Muscle layer of colon (tissue), 2 donors: ENCODE data around the gene KCNT2.
"Not testable (repeated sequence)": the region's sequence is repeated elsewhere in the genome, so short reads cannot be mapped to it uniquely, and the experiment has no call there.

Source experiments
- H3K27ac ChIP-seq: one replicate; pipeline ENCODE4 v1.7.0; 2013; ENCODE audit warnings: low read depth, mild to moderate bottlenecking, low read length, moderate library complexity
- H3K27me3 ChIP-seq, 2 donors: one replicate each; pipeline ENCODE4 v1.7.0; 2013; ENCODE audit warnings: low read length in 2 of 2, mild to moderate bottlenecking in 2 of 2; ENCODE audit not compliant: insufficient read depth in 2 of 2, control insufficient read depth in 1 of 2
- H3K36me3 ChIP-seq: one replicate; pipeline ENCODE4 v1.7.0; 2013; ENCODE audit warnings: mild to moderate bottlenecking, low read length; ENCODE audit not compliant: insufficient read depth
- H3K4me1 ChIP-seq: one replicate; pipeline ENCODE4 v1.7.0; 2013; ENCODE audit warnings: mild to moderate bottlenecking, low read length; ENCODE audit not compliant: insufficient read depth
- H3K4me3 ChIP-seq, 2 donors: one replicate each; pipeline ENCODE4 v1.7.0; 2013; ENCODE audit warnings: low read length in 2 of 2, low read depth in 1 of 2, mild to moderate bottlenecking in 1 of 2, moderate library complexity in 1 of 2
- H3K9ac ChIP-seq: one replicate; pipeline ENCODE4 v1.7.0; 2013; ENCODE audit warnings: low read length
- H3K9me3 ChIP-seq: one replicate; pipeline ENCODE4 v1.7.0; 2013; ENCODE audit warnings: mild to moderate bottlenecking, low read length
- donor health status: abdominal sarcoma.
- donor health status: Adenocarcinoma of cecum.

Gene KCNT2

DNA sequence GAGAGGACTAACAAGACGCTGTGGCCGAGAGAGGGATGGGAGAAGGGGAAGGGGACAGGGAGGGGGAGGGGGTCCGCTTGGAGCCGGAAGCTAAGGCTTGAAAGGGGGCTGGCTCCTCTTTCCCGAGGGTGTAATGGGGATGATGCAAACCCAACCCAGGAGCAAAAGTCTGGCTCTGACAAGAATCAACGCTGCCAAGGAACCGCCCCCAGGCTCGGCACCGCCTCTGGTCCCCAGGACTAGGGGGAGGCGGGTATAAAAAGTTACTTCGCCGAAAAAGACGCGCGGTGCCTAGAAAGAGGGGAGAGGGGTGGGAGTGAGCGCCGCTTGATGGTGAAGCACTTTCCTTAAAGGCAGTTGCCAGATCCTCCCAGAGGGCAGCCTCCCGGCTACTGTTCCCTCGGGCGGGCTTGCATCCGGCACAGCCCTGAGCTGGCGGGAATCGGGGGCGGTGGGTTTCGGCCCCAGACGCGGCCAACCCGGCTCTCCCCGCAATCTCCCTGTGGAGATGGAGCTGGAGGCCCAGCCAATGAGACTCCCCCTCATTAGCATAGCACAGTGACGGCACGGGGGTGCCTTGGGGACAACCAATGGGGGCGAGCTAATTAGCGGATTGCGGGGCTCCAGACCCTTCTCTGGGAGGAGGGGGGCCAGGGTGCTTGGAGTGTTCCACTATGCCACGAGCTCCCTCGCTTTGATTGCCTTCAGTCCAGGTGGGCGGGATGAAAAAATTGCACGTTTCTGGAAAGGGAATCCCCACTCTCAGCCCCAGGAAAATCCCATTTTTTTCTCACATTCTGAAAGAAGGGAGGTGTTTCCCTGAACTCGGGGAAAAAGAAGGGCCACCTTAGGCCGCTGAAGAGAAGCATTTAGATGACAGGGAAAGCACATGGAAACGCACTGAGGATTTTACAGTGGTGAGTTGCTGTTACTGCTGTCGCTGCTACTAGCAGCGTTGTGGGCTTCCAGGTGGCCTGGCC is at the start of gene KCNT2:
Gene KCNT2, minus strand, starts transcription at position 51 of the 980 bp plus-strand sequence. CDS start 131 bp downstream, outside the sequence.
- Histone ChIP-seq H3K9ac (peak within 1 kb of the TSS; percentile 38), H3K27ac (peak within 1 kb of the TSS; percentile 35), H3K9me3 (no peaks in the 10 kb centered on the region), H3K27me3 (no peaks in the 10 kb centered on the region), H3K4me1 (peaks cover 5% of the 10 kb centered on the region), H3K4me3 (peak within 1 kb of the TSS; percentile 49 to 75), H3K36me3 (no peaks in the 10 kb centered on the region)

- H3K27ac ChIP-seq, result no peak overlapping the region
- H3K4me3 ChIP-seq, result no peak overlapping the region
- H3K9ac ChIP-seq, result no peak overlapping the region
- no peaks in the 10 kb centered on the region for H3K36me3 ChIP-seq
- H3K27me3 ChIP-seq, result no peaks in the 10 kb centered on the region
- no peaks in the 10 kb centered on the region for H3K9me3 ChIP-seq
- H3K4me1 ChIP-seq, result no peaks in the 10 kb centered on the region
Observed at GRCh38 chr1:196655494-196655893, 47.3 kb upstream of the KCNT2 start.

DNA sequence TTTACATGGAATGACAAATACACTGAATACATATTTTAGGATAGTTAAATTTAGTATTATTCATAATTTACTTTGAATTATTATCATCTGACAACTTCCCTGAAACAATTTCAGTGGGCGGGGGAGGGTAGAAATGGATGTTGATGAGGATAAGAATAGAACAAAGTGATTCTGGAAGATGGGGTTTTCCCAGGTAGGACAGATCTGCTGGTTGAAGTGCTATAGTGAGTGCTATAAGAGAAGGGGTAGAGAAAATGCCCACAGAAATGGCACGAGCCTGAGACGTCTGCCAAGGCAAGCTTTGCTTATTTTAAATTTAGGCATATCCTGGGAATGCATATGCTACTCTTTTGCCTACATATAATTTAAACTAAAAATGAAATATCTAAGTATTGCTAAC is 46.8 kb upstream of the KCNT2 start:
- Histone ChIP-seq H3K9me3 (no peaks in the 10 kb centered on the region), H3K36me3 (no peaks in the 10 kb centered on the region), H3K9ac (no peak overlapping the region), H3K27ac (no peak overlapping the region), H3K4me3 (no peak overlapping the region), H3K27me3 (no peaks in the 10 kb centered on the region), H3K4me1 (no peaks in the 10 kb centered on the region)

DNA sequence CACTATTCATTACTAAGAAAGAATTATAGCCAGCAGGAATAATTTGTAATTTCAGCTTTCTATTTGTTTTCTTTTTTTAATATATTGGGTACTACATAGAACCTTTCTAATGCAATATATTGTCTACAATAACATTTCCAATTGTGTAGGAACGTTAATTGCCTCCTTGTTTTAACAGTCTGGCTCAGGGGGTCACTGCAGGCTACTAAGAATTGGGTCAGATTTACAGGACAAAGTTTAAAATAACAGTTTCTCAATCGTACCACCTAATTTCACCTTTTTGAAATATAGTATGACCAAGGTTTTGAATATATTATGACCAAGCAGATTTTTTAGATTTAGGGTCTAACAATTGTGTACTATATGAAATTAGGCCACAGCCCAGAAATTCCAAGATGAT is 46.0 kb upstream of the KCNT2 start:
- no peak overlapping the region for H3K27ac ChIP-seq
- no peaks in the 10 kb centered on the region for H3K27me3 ChIP-seq
- no peaks in the 10 kb centered on the region for H3K36me3 ChIP-seq
- H3K9ac ChIP-seq, result no peak overlapping the region
- no peak overlapping the region for H3K4me3 ChIP-seq
- H3K9me3 ChIP-seq, result no peaks in the 10 kb centered on the region
- no peaks in the 10 kb centered on the region for H3K4me1 ChIP-seq

GRCh38 chr1:196651637-196652215 is 43.5 kb upstream of the KCNT2 start, which contains the start of gene CFH:
TSS of gene CFH (plus strand) at chr1:196652043. CDS start at chr1:196652118, 75 bp downstream.
- no peak within 1 kb of the TSS for H3K27ac ChIP-seq
- peak within 1 kb of the TSS in 1 of 2 donors; percentile 22 for H3K4me3 ChIP-seq

GRCh38 chr1:196651079-196651478 is 42.8 kb upstream of the KCNT2 start:
- Histone ChIP-seq H3K4me3 (no peak overlapping the region), H3K9me3 (no peaks in the 10 kb centered on the region), H3K4me1 (no peaks in the 10 kb centered on the region), H3K27me3 (no peaks in the 10 kb centered on the region), H3K9ac (no peak overlapping the region), H3K27ac (no peak overlapping the region), H3K36me3 (no peaks in the 10 kb centered on the region)

More at GRCh38 chr1:196651637-196652215, 43.5 kb upstream of the KCNT2 start, which contains the start of gene CFH:
- Histone ChIP-seq H3K9me3 (no peaks in the 10 kb centered on the region), H3K9ac (no peak within 1 kb of the TSS), H3K4me1 (no peaks in the 10 kb centered on the region), H3K27me3 (no peaks in the 10 kb centered on the region), H3K36me3 (no peaks in the 10 kb centered on the region)

GRCh38 chr1:196650403-196650802 is 42.2 kb upstream of the KCNT2 start:
- H3K9ac ChIP-seq, result no peak overlapping the region
- no peak overlapping the region for H3K4me3 ChIP-seq
- no peaks in the 10 kb centered on the region for H3K36me3 ChIP-seq
- H3K4me1 ChIP-seq, result no peaks in the 10 kb centered on the region
- H3K27ac ChIP-seq, result no peak overlapping the region
- H3K9me3 ChIP-seq, result no peaks in the 10 kb centered on the region
- H3K27me3 ChIP-seq, result no peaks in the 10 kb centered on the region

DNA sequence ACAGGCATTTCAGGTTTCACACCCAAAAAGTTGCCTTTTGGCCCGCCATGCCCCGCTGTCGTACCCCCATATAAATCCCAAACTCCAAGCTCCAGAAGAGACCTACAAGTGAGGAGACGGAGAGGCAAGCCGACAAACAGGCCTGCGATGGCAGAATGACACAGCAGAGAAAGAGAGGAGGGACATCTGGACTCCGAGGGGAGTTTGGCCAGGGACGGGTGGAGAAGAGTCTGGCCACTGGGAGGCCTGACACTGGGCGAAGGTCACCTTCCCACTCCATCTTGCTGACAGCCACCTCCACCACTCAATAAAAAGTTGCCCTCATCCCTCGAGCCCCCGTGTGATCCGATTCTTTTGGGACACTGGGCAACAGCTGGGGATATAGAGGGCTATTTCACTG is 41.8 kb upstream of the KCNT2 start:
- Histone ChIP-seq H3K27ac (no peak overlapping the region), H3K9me3 (no peaks in the 10 kb centered on the region), H3K27me3 (no peaks in the 10 kb centered on the region), H3K4me3 (no peak overlapping the region), H3K4me1 (no peaks in the 10 kb centered on the region), H3K36me3 (no peaks in the 10 kb centered on the region), H3K9ac (no peak overlapping the region)

DNA sequence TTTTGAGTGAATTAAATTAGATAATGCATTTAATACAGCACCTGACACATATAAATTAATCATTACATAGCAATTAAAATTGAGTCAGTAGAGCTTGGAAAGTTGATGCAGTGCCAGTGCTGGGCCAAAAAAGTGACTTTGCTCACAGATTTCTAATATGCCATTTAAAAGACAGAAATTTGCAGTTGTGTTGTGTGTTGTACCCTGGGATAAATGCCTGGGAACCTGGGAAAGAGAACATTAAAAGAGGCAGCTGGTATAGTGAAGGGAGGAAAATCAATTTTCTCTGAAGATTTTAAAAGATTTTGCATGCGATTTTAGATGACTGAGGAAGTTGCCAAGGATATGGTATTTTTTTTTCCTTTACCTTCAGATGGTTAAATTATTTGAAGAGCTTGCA is 32.7 kb upstream of the KCNT2 start:
- Histone ChIP-seq H3K36me3 (no peaks in the 10 kb centered on the region), H3K9ac (no peak overlapping the region), H3K4me1 (no peaks in the 10 kb centered on the region), H3K27me3 (no peaks in the 10 kb centered on the region), H3K4me3 (no peak overlapping the region), H3K9me3 (no peaks in the 10 kb centered on the region), H3K27ac (no peak overlapping the region)

DNA sequence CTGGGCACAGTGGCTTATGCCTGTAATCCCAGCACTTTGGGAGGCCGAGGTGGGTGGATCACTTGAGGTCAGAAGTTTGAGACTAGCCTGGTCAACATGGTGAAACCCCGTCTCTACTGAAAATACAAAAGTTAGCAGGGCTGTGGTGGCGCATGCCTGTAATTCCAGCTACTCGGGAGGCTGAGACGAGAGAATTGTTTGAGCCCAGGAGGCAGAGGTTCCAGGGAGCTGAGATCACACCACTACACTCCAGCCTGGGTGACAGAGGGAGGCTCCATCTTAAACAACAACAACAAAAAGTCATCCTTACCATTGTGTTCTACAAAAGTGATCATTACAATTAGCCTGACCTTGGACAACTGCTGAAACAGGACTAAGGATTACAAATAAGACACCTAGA is 31.1 kb upstream of the KCNT2 start:
- not testable (repeated sequence) for H3K9ac ChIP-seq, H3K9me3 ChIP-seq, H3K36me3 ChIP-seq, H3K27me3 ChIP-seq, H3K4me3 ChIP-seq, H3K27ac ChIP-seq, H3K4me1 ChIP-seq

DNA sequence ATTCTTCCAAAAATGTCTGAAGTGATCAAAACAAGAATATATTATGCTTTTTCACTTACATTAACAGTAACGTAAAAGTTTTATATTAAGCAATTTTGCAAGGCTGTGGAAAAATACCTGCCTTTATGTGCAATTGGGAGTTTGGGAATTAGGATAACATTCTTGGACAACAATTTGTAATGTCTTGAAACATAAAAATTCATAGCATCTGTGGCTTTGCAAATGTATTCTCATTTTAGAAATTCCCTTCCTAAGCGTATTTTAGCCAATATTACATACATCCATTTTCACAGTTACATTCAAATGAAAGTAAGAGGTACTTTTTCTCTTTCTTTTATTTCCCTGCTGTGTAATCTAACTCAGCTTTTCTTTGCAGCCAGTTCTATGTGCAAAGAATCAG is 30.2 kb upstream of the KCNT2 start:
- Histone ChIP-seq H3K27ac (no peak overlapping the region), H3K9me3 (no peaks in the 10 kb centered on the region), H3K9ac (no peak overlapping the region), H3K4me1 (no peaks in the 10 kb centered on the region), H3K36me3 (no peaks in the 10 kb centered on the region), H3K4me3 (no peak overlapping the region), H3K27me3 (no peaks in the 10 kb centered on the region)
